ENCODE results near the gene ZRANB3.

DNA sequence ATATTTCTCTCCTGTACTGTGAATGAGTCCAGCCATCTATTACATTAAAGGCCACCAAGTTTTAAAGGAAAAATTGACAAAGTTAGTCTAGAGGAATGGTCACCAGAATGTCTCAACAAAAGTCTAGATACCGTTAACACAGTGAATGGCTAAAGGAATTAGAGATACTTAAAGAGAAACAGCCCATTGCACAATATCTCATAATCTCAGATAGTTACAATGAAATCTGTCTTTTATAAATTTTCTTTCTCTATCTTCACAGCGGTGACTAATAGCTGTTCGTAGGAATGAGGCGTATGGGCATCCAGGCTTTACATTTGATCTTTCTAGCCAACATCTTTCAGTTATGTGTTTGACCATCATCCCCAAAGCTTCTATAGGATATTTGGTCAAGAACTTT lies 30.9 kb upstream of the ZRANB3 start:
- TF ChIP-seq, protein P1, sequence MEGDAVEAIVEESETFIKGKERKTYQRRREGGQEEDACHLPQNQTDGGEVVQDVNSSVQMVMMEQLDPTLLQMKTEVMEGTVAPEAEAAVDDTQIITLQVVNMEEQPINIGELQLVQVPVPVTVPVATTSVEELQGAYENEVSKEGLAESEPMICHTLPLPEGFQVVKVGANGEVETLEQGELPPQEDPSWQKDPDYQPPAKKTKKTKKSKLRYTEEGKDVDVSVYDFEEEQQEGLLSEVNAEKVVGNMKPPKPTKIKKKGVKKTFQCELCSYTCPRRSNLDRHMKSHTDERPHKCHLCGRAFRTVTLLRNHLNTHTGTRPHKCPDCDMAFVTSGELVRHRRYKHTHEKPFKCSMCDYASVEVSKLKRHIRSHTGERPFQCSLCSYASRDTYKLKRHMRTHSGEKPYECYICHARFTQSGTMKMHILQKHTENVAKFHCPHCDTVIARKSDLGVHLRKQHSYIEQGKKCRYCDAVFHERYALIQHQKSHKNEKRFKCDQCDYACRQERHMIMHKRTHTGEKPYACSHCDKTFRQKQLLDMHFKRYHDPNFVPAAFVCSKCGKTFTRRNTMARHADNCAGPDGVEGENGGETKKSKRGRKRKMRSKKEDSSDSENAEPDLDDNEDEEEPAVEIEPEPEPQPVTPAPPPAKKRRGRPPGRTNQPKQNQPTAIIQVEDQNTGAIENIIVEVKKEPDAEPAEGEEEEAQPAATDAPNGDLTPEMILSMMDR (conservative IDR thresholded peaks at IDR 0.05; ENCODE audit: low read length), result no peak
- TF ChIP-seq EZH2phosphoT487 (IDR thresholded peaks at IDR 0.05; ENCODE audit: borderline replicate concordance), result no peak
